Body of pancreas (tissue), 4 donors: ENCODE results near the gene GPR75.

ENCODE experiments used
- POLR2A ChIP-seq, 3 donors: fragments of 450-650 bp; IDR thresholded peaks; one replicate each; pipeline ENCODE4 v1.6.1; 2016; ENCODE audit warnings: antibody characterized with exemption in 3 of 3, mild to moderate bottlenecking in 2 of 3
- TF ChIP-seq, protein P1 (sequence below), 7 experiments: fragments of 450-650 bp in 4 of 7; fragments of 200-600 bp in 3 of 7; sonication (generic) in 3 of 7; IDR thresholded peaks; one replicate each; pipeline ENCODE4 v1.5.1; 2016 to 2019; ENCODE audit warnings: antibody characterized with exemption in 7 of 7

DNA sequence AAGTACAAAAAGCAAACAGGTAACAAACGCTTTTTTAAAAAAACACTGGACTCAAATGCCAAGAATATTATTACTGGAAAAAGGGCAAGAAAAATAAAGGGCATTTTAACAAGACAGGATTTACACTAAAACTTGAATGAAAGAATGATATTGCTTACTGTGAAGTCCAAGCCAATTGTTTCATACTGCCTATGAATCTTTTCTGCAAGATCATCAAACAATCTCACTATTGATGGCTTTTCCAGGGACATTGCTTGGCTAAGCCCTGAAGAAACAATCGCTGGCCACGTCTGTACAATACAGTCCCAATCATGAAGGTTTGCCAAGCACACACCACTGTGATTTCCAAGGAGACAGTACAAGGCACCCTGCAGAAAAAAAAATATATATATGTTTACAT, 41.4 kb upstream of the GPR75 start:
- TF ChIP-seq, protein P1, sequence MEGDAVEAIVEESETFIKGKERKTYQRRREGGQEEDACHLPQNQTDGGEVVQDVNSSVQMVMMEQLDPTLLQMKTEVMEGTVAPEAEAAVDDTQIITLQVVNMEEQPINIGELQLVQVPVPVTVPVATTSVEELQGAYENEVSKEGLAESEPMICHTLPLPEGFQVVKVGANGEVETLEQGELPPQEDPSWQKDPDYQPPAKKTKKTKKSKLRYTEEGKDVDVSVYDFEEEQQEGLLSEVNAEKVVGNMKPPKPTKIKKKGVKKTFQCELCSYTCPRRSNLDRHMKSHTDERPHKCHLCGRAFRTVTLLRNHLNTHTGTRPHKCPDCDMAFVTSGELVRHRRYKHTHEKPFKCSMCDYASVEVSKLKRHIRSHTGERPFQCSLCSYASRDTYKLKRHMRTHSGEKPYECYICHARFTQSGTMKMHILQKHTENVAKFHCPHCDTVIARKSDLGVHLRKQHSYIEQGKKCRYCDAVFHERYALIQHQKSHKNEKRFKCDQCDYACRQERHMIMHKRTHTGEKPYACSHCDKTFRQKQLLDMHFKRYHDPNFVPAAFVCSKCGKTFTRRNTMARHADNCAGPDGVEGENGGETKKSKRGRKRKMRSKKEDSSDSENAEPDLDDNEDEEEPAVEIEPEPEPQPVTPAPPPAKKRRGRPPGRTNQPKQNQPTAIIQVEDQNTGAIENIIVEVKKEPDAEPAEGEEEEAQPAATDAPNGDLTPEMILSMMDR (IDR thresholded peaks at IDR 0.05): no peak
- TF ChIP-seq POLR2A (IDR thresholded peaks at IDR 0.05): no peak
